WTC11 (cell line): ENCODE data around the gene DBNL.

Source experiments
- CREM ChIP-seq: sonication (generic); formaldehyde crosslinking; IDR thresholded peaks from 2 replicates; pipeline ENCODE4 v1.8.1; 2022; ENCODE audit warnings: mild to moderate bottlenecking, missing genetic modification reagents, moderate library complexity
- HMGA2 ChIP-seq: fragments of 250-450 bp; sonication (Bioruptor Pico); IDR thresholded peaks from 2 replicates; pipeline ENCODE4 v1.4.0; 2021; ENCODE audit warnings: mild to moderate bottlenecking, moderate library complexity
- NFATC4 ChIP-seq: fragments of 250-450 bp; sonication (Bioruptor Pico); IDR thresholded peaks from 2 replicates; pipeline ENCODE4 v1.9.0; 2021; ENCODE audit warnings: mild to moderate bottlenecking
- TF ChIP-seq, protein P1 (sequence below): fragments of 200-600 bp; IDR thresholded peaks from 2 replicates; pipeline ENCODE4 v1.8.0; 2022; ENCODE audit warnings: antibody characterized with exemption

- no peak for TF ChIP-seq CREM
- TF ChIP-seq, protein P1, sequence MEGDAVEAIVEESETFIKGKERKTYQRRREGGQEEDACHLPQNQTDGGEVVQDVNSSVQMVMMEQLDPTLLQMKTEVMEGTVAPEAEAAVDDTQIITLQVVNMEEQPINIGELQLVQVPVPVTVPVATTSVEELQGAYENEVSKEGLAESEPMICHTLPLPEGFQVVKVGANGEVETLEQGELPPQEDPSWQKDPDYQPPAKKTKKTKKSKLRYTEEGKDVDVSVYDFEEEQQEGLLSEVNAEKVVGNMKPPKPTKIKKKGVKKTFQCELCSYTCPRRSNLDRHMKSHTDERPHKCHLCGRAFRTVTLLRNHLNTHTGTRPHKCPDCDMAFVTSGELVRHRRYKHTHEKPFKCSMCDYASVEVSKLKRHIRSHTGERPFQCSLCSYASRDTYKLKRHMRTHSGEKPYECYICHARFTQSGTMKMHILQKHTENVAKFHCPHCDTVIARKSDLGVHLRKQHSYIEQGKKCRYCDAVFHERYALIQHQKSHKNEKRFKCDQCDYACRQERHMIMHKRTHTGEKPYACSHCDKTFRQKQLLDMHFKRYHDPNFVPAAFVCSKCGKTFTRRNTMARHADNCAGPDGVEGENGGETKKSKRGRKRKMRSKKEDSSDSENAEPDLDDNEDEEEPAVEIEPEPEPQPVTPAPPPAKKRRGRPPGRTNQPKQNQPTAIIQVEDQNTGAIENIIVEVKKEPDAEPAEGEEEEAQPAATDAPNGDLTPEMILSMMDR = no peak
- TF ChIP-seq NFATC4 (CRISPR knock-in tag) = no peak
- TF ChIP-seq HMGA2 (CRISPR knock-in tag) = no peak
Measured at GRCh38 chr7:44081266-44081748, 36.8 kb downstream of the DBNL start.
